Erythroblast (primary cell): Measurements from ENCODE around the gene SRRM1.

Experiments used
- GATA1 ChIP-seq: IDR thresholded peaks from 2 replicates; pipeline ENCODE4 v1.6.1; 2011; ENCODE audit warnings: low read depth, mild to moderate bottlenecking, control low read depth, low read length, moderate library complexity
- POLR2A ChIP-seq: IDR thresholded peaks from 2 replicates; pipeline ENCODE4 v1.6.1; 2011; ENCODE audit warnings: mild to moderate bottlenecking, low read length

DNA sequence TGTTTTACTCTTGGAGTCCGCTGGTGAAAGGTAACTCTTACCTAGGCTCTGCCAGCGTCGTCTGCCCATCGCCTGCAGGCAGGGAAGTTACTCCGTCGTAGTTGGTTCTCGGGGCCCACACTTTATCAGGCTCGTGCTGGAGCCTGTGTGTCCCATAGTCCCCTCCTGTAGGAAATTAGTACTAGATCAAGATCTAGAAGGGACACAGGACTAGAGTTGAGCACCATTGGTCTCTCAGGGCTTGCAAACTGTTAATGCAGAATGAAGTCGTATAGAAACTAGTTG lies 940 bp downstream of the SRRM1 start:
- TF ChIP-seq POLR2A: no peak
- no peak for TF ChIP-seq GATA1
